Measurements from ENCODE around the gene MRFAP1. TPM values are rescaled to one million over a fixed set of nuclear protein-coding genes. Genes with fewer than 3 reads are reported as not detected.

MRFAP1 gene
- polyA plus RNA-seq, 1 donor = 420 TPM

DNA sequence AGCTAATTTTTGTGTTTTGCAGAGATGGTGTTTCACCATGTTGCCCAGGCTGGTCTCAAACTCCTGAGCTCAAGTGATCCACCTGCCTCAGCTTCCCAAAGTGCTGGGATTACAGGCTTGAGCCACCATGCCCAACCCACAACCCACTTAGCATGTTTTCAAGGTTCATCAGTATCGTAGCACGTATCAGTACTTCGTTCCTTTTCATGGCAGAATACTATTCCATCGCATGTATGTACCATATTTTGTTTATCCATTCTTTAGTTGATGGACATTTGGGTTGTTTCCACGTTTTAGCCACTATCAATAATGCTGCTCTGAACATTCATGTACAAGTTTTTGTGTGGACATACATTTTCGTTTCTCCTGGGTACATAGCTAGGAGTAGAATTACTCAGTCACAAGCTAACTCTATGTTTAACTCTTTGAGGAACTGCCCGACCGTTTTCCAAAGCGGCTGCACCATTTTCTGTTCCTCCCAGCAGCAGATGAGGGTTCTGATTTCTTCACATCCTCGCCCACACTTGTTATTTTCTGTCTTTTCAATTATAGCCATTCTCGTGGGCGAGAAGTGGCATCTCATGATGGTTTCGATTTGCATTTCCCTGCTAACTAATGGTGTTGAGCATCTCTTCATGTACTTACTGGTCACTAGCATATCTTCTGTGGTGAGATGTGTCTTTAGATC lies 33.0 kb upstream of the MRFAP1 start:
- DNase-seq = no peak

DNA sequence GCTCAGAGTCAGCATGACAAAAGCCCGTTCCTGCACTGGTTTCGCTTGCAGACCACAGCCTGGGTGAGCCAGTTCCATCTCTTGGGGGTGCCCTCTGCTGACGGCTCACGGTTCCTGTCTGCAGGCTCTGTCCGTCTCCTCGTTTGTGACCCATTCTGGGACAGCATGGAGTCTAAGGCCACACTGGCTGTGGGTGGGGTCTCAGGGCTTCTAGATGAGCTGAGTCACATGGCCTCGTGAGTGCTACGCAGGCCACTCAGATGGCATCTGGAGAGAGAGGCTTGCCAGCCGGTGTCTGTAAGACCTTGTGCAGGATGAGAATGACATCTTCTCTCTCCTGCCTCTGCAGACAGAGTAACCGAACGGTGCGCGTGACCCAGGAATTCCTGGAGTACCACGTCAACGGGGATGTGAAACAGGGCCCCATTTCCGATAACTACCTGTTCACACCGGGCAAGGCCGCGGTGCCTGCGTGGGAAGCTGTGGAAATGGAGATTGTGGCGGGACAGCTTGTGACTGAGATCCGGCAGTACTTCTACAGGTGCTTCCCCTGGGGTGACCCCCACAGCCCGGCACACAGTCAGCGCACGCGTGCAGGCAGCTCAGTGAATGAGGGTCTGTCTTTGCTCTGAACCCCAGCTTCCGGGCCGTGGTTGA lies 31.6 kb upstream of the MRFAP1 start:
- DNase-seq = no peak

DNA sequence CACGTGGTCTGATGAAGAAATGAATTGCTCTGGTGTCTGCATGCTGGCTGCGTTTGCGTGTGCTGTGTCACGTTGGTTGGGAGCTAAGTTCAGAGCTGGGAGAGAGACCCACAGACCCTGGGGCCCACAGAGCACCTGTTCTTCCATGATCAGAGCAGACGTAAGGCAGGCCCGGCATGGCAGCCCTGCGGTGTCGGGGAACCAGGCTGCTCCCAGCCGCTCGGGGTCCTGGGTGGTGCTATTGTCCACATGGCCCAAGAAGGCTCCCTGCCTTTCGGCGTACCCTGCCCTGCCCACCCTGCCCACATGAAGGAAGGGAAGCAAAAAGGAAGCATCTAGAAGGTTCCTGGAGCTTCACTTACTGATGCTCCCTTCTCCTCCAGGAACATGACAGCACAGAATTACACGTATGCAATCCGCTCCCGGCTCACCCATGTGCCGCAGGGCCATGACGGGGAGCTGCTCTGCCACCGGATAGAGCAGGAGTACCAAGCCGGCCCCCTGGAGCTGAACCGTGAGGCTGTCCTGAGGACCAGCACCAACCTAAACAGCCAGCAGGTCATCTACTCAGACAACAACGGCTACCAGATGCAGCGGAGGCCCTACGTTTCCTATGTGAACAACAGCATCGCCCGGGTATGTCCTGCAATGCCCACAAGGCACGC lies 30.9 kb upstream of the MRFAP1 start:
- no peak for DNase-seq

DNA sequence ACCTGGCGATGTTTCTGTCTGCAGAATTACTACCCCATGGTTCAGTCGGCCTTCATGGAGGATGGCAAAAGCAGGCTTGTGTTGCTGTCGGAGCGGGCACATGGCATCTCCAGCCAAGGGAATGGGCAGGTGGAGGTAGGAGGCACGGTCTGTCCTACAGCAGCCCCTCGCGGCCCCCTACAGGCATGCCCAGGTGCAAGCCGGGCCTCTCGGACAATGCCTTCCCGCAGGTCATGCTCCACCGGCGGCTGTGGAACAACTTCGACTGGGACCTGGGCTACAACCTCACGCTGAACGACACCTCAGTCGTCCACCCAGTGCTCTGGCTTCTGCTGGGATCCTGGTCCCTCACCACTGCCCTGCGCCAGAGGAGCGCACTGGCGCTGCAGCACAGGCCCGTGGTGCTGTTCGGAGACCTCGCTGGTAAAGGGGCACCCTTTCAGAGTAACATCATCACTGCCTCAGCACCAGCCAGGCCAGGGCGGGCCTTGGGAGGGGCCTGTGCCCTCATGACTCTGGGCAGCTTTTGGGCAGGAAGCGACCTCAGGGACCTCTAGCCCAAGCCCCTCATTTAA lies 29.5 kb upstream of the MRFAP1 start:
- no peak for DNase-seq

DNA sequence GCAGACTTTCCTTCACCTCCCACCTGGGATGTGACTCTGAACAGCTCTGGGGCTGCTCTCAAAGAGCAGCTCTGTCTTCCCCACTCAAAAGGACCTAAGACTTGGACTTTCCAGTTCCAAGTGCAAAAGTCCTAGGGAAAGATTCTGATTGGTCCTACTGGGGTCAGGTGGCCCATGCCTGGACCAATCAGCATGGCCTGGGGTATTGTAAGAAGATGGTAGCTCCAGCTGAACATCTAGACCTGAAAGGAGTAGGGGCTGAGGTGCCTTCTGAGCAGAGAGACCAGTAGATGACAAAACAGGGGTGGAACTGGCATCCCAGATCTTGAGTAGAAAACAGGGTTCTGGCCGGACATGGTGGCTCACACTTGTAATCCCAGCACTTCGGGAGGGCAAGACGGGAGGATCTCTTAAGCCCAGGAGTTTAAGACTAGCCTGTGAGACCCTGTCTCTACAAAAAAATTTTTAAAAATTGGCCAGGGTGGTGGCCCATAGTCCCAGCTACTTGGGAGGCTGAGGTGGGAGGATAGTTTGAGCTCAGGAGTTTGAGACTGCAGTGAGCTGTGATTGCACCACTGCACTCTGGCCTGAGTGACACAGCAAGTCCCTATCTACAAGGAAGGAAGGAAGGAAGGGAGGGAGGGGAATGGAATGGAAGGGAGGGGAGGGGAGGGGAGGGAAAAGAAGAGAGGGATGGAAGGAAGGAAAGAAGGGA lies 27.4 kb upstream of the MRFAP1 start:
- DNase-seq = no peak

DNA sequence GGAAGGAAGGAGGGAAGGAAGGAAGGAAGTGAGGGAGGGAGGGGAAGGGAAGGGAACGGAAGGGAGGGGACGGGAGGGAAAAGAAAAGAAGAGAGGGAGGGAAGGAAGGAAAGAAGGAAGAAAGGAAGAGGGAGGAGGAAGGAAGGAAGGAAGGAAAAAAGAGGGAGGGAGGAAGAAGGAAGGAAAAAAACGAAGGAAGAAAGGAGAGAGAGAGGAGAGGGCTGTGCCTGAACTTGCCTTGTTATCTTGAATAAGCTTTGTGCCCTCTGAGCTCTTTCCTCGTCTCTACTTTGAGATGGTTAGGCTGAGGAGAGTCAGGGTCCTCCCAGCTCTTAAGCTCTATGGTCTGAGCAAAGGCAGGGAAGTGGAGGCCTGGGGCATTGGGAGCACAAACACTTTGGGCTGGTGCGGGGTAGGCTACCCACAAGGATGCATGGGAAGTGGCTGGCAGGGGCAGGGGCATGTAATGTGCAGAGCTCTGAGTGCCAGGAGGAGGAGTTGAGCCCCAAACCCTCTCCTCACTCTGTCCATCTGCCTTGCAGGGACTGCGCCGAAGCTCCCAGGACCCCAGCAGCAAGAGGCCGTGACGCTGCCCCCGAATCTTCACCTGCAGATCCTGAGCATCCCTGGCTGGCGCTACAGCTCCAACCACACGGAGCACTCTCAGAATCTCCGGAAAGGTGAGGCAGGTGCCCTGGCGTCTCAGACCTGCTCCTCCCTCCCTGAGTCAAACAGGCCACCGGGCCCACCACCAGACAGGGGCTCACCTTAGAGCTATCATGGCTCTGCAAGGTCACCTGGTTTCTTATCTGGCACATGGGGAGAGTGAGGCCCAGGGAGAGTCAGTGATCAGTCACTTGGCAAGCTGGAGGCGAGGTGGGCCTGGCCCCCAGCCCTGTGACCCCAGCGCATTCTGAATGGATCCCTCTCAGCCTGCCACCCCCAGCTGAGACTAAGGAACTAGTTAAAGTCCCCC lies 26.5 kb upstream of the MRFAP1 start:
- DNase-seq = no peak

DNA sequence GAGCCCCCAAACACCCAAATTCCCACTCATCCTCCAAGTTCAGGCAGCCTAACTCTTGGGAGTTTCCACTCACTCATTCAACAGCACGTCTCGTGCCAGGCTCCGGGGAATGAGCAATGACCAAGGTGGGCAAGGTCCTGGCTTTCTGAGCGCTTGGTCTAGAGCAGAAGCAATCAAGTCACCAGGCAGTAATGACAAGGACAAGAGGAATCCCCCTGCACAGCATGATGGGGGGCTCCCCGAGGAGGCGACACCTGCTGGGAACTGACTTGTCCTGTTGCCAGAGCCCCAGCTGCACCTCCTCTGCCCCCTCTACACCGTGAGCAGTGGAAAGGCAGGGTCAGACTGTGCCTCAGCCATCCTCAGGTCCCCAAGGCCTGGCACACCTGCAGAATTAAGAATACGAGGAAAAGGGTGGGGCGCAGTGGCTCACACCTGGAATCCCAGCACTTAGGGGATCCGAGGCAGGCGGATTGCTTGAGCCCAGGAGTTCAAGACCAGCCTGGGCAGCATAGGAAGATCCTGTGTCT lies 25.7 kb upstream of the MRFAP1 start:
- DNase-seq = no peak

DNA sequence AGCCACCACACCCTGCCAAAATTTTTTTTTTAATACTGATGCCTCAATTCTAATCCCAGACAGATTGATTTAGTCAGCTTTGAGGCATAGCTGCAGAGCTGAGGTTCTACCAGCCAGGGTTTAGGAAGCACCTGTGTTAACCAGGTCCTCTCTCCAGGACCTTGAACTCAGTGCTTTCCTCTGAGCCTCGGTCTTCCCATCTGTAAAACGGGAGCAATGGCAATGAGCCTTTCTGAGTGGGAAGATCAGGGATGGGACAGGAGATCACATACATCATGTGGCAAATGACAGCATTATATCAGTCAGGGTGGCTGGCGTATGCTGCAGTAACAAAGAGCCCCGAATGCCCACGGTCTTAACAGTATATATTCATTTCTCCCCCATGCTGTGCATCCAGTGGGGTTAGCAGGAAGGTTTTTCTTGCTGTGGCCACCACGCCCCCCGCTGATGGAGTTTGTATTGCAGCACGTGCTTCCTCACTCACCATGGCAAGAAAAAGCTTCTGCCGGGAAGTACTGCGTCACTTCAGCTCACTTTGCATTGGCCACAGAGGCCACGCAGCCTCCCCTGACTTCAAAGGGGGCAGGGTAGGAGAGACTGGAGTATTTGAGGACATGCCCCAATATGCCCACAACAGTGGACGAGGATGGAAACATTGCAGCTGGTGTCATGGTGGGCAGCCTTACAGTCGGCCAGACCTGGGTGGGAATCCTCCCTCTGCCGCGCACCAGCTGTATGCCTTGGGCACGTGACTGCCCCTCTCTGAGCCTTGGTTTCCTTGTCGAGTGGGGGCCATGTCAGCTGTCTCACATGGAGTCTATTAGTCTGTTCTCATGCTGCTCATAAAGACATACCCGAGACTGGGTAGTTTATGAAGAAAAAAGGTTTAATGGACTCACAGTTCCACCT lies 24.1 kb upstream of the MRFAP1 start:
- DNase-seq = no peak

DNA sequence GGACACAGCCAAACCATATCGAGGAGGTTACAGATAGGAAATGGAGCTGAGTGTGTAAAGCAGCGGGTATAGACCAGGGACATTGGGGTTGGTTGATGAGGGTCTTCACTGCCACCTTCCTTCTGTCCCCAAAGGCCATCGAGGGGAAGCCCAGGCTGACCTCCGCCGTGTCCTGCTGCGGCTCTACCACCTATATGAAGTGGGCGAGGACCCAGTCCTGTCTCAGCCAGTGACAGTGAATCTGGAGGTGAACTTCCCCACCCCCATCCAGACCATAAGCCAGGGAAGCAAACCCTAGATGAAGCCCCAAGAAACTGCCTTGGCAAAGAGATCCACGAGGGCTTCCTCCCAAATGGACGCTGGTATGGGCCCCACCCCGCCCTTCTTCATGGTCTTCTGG lies 23.2 kb upstream of the MRFAP1 start:
- DNase-seq = no peak

DNA sequence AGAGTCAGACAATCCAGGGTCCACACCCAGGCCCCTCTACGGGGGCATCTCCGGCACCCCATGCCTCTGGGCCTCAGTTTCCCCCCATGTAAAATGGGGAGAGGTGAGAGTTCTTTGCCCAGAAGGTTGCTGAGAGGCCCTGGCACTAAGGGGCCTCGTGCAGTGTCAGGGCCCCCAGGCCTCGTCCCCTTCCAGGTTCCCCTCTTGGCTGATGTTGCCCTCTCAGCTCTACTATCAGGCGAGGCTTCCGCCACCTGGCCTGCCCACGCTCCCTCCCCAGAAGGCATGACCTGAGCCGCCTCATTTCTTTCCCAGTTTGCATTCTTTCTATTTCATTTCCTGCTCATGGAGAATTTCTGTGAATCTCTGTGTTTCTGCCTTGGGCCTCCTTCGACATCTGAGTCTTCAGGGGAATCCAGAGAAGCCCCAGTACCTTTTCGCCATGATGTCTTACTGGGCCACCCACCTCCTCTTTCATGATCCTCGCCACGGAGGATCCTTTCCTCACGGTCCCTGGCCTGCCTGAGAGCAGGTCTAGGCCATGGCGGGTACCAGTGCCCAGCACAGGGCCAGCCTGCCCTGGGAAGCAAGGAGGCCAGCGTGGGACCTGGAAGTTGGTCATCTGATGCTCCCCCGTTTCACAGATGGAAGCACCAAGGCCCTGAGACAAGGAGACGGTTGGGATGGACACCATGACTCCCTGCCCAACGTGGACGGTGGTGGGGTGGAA lies 21.9 kb upstream of the MRFAP1 start:
- DNase-seq = no peak

DNA sequence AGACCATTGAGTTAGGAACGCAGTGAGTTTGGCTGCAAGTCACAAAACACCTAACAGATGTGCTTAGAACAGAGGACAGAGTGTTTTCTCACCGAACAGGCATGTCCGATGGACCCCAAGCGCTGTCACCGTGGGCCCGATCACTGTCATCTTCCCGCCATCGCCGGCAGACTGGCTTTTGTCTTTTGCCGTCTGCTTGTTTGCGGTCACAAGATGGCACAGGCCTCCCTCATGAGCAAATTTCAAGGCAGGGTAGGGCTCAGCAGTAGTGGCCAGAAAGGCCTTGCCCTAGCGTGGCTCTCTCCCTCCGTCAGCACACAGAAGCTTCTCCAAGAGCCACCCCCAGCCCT lies 21.4 kb upstream of the MRFAP1 start:
- no peak for DNase-seq

DNA sequence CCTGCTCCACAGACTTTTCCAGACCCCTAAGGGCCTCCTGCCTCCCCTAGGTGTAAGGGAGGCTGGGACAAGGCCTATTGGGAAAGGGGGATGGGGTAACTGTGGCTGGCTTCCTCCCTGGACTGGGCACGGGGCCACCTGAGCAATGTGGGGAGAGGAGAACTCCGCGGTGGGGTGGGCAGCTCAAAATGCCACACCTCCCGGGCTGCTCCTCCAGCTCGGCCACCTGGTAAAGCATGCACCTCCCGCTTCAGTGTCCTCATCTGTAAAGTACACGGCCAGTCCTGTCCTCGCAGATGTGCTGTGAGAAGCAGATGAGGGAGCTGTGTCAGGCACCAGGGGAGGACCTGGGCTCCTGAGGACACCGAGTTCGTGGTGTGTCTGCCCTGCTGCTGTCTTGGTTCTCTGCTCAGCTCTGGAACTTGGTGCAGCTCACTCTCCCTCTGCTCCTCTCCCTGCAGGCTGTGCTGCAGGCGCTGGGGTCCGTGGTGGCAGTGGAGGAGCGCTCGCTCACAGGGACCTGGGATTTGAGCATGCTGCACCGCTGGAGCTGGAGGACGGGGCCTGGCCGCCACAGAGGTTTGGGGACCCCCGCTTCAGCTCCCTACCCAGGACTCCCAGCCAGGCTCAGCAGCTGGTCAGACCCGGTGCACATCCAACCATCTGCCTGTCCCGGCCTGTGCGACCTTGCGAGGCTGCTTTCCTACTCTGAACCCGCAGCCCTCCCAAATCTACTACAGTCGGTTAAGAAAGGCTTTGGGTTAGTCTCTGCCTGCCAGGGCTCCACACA lies 20.8 kb upstream of the MRFAP1 start:
- DNase-seq = no peak

DNA sequence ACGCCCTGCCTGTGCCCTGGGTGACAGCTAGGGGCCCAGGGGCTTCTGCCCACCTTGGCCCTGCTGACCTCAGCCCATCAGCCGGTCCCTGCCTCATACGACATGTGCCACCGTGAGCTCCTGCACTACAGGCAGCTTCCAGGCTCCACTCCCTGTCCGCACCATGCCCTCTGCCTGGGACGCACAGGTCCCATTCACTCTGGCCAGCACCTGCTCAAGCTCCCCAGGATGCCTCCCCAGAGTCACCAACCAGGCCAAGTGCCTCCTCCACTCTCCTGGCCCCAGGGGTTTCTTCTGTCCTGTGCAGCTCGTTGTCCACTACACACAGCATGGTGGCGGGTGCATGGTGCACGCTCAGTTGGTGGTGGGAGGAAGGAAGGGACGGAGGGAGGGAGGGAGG lies 20.2 kb upstream of the MRFAP1 start:
- no peak for DNase-seq

DNA sequence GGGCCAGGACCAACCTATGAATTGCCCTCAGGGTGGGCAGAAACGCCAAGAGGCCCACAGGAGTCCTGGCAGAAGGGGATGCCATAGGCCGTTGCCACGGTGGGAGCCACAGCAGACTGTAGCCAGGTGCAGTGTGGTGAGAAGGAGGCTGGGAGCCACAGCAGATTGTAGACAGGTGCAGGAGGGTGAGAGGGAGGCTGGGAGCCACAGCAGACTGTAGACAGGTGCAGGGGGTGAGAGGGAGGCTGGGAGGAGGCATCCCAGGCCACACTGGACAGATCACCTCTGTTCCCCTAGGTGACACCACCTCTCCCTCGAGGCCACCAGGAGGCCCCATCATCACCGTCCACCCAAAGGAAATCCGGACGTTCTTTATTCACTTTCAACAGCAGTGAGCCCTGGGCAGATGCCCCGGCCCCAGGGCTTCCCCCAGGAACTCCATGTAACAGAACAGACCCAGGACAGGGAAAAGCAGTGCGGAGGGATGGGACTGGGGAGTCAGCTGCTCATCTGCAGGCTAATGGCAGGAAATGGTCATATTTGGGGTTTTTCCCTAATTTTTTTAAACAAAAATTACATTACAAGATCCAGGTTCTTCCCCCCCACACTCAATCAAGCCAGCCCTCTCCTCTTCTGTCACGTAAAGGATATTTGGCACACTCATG lies 19.5 kb upstream of the MRFAP1 start:
- DNase-seq = no peak

DNA sequence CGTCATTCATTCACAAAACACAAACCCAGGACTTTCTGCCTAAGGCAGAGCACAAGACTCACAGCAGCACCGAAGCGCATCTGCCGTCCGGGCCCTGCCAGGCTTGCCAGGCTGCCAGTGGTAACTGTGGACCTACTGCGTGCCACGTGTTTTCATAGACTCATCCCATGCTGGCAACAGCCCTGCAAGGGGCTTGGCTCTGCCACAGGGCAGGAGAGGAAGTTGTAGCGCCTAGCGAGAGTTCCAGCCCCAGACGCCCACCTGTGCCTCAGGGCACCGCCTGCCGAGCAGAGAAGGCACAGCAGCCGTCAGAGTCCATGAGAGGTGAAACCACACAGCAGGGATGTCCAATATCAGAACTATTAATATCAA lies 18.9 kb upstream of the MRFAP1 start:
- DNase-seq = no peak

DNA sequence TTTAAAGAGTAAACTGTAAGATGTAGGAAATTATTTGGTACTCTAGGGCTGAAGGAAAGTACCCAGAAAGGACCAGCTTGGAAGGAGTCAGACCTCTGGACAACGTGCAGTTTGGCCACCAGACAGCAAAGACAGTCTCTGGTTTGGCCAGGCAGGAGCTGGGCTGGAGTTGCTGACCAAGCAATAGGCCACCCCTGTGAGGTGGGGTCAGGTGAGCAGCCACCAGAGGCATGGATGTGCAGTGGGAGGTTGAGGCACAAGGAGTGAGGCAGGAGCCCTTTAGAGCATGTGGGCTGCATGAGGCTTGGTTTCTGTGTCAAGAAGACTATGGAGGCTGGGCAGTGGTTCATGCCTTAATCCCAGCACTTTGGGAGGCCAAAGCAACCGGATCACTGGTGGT lies 17.7 kb upstream of the MRFAP1 start:
- DNase-seq = no peak

DNA sequence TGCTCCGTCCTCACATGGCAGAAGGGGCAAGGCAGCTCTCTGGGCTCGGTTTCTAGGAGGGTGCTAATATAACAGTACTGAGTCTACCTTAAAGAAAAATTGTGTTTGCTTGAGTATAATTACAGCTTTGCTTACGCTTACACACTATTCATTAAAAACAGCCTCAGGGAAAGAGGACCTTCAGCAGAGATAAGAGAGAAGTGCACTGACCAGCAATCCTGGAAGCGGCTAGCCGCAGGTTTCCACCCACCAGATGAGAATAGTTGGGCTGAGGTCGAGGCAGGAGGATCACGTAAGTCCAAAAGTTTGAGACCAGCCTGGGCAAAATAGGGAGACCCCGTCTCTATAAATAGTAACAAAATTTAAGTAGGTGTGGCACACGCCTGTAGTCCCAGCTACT lies 15.2 kb upstream of the MRFAP1 start:
- no peak for DNase-seq

DNA sequence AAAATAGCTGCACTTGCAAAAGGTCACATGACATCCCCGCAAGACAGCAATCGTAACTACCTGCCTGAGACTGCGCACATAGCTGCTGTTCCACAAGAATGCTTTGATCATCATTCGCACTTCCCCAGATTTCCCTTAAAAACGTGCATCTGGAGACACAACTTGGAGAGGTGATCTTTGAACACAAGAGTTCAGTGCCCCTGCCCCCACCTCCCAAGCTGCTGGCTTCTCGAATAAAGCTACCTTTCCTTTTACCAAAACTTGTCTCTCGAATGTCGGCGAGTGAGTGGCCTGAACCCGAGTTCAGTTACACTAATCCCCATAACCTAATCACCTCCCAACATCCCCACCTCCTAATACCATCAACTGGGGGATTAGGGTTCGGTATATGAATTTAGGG lies 14.4 kb upstream of the MRFAP1 start:
- no peak for DNase-seq
